K562 (cell line): Measurements from ENCODE around the gene TINAGL1. TPM values are rescaled to one million over a fixed set of nuclear protein-coding genes. Genes with fewer than 3 reads are reported as not detected.

Source experiments
- ATAC-seq: fragments of 200-7000 bp; cut with Tn5 transposase; 3 replicates; pipeline ENCODE4 v1.9.1; 2020; ENCODE audit warnings: moderate library complexity
- BruUV-seq: library from RNA; stranded (reverse); fragments of 400-500 nt; replicated peaks from 2 replicates; lab custom pipeline; 2021; lab: Mats Ljungman, UMichigan
- CTCF ChIA-PET: fragments of 300-600 bp; formaldehyde crosslinking; extraction: SDS; loops from one replicate; lab custom pipeline; 2021; ENCODE audit warnings: low intra/inter-chr PET ratio; lab: Yijun Ruan, JAX
- POLR2A ChIA-PET: fragments of 300-600, 350-650 bp; sonication (Branson Sonifier 250); formaldehyde crosslinking; extraction: SDS; loops from one replicate; lab custom pipeline; 2021; ENCODE audit warnings: antibody characterized with exemption, inconsistent platforms; lab: Yijun Ruan, JAX
- DNase-seq, 4 experiments: peaks; one replicate each; pipeline versions ENCODE4 v3.0.0 to v3.0.0-alpha.2; 2011 to 2018; ENCODE audit warnings: low spot score in 3 of 4, mixed read lengths in 3 of 4; ENCODE audit errors: extremely low read depth in 1 of 4
- FAIRE-seq: peaks from 2 replicates; lab custom pipeline; 2011; peaks lifted over from hg19 to GRCh38; lab: Jason Lieb, UNC
- H2AFZ ChIP-seq: 2 replicates; pipeline ENCODE4 v1.6.0; 2011; ENCODE audit warnings: low read depth, low read length, control low read depth, inconsistent platforms
- H3K27ac ChIP-seq: fragments of 200-600 bp; 3 replicates; pipeline ENCODE4 v1.8.0; 2011; ENCODE audit warnings: low read depth, mild to moderate bottlenecking, control low read depth, inconsistent platforms, low read length, moderate library complexity, mixed read lengths; ENCODE audit errors: extremely low read depth
- H3K27me3 ChIP-seq, 2 experiments: fragments of 300-600 bp in 1 of 2; 2 replicates in 1 of 2; 3 replicates in 1 of 2; pipeline versions ENCODE4 v1.6.0 to v1.8.0; 2011; ENCODE audit warnings: inconsistent platforms in 2 of 2, low read length in 2 of 2, mild to moderate bottlenecking in 1 of 2, mixed read lengths in 1 of 2, moderate library complexity in 1 of 2; ENCODE audit not compliant: control insufficient read depth in 2 of 2, insufficient read depth in 2 of 2
- H3K36me3 ChIP-seq: fragments of 300-600 bp; 3 replicates; pipeline ENCODE4 v1.8.0; 2011; ENCODE audit warnings: mild to moderate bottlenecking, low read length, inconsistent platforms; ENCODE audit not compliant: control insufficient read depth, insufficient read depth
- H3K4me1 ChIP-seq, 2 experiments: fragments of 200-600 bp in 1 of 2; replicated peaks in 1 of 2; 2 replicates in 1 of 2; 3 replicates in 1 of 2; pipeline versions ENCODE4 v1.5.1 to v1.8.0; 2011; ENCODE audit warnings: inconsistent platforms in 2 of 2, low read length in 2 of 2, mild to moderate bottlenecking in 1 of 2, mixed read lengths in 1 of 2, moderate library complexity in 1 of 2; ENCODE audit not compliant: control insufficient read depth in 2 of 2, insufficient read depth in 2 of 2
- H3K4me2 ChIP-seq: 2 replicates; pipeline ENCODE4 v1.6.1; 2011; ENCODE audit warnings: low read length, control low read depth, inconsistent platforms, mixed read lengths; ENCODE audit not compliant: insufficient read depth
- H3K4me3 ChIP-seq: fragments of 200-600 bp; sonication (generic), shearing (Covaris generic); 2 replicates; pipeline ENCODE4 v1.5.1; 2016; ENCODE audit warnings: control low read depth, inconsistent platforms
- H3K79me2 ChIP-seq: fragments of 200-600 bp; 3 replicates; pipeline ENCODE4 v1.8.0; 2011; ENCODE audit warnings: low read length, inconsistent platforms; ENCODE audit not compliant: control insufficient read depth, insufficient read depth
- H3K9ac ChIP-seq, 2 experiments: 2 replicates each; pipeline versions ENCODE4 v1.6.0 to v1.6.1; 2011; ENCODE audit warnings: low read depth in 2 of 2, low read length in 2 of 2, control low read depth in 1 of 2, inconsistent platforms in 1 of 2, mild to moderate bottlenecking in 1 of 2, mixed read lengths in 1 of 2; ENCODE audit not compliant: insufficient read depth in 1 of 2
- H3K9me1 ChIP-seq: one replicate; pipeline ENCODE4 v1.6.0; 2011; ENCODE audit warnings: inconsistent platforms, mild to moderate bottlenecking, low read length, moderate library complexity; ENCODE audit not compliant: control insufficient read depth, insufficient read depth
- H3K9me3 ChIP-seq: replicated peaks from 2 replicates; pipeline ENCODE4 v1.5.1; 2011; ENCODE audit warnings: low read depth, low read length, inconsistent platforms; ENCODE audit not compliant: control insufficient read depth, insufficient read depth
- H4K20me1 ChIP-seq: replicated peaks from 2 replicates; pipeline ENCODE4 v1.6.1; 2011; ENCODE audit warnings: low read length, inconsistent platforms, mixed read lengths; ENCODE audit not compliant: control insufficient read depth, insufficient read depth
- ADNP ChIP-seq: fragments of 200-800 bp; sonication (Bioruptor generic); IDR thresholded peaks from 2 replicates; pipeline ENCODE4 v1.6.1; 2016; ENCODE audit warnings: missing genetic modification characterization, missing compliant biosample characterization
- COPS2 ChIP-seq: fragments of 450-650 bp; conservative IDR thresholded peaks from 2 replicates; pipeline ENCODE4 v1.6.1; 2016; ENCODE audit warnings: mild to moderate bottlenecking, moderate library complexity
- HMG20A ChIP-seq: fragments of 450-650 bp; formaldehyde crosslinking; conservative IDR thresholded peaks from 2 replicates; pipeline ENCODE4 v1.4.0; 2020; ENCODE audit warnings: mild to moderate bottlenecking, mixed read lengths
- HNRNPLL ChIP-seq: fragments of 200-400 bp; formaldehyde crosslinking; IDR thresholded peaks from 2 replicates; pipeline ENCODE4 v1.6.1; 2017; ENCODE audit warnings: low read length, low read depth, mild to moderate bottlenecking; ENCODE audit not compliant: poor library complexity, severe bottlenecking
- MAZ ChIP-seq, 2 experiments: fragments of 450-650 bp in 1 of 2; sonication (generic) in 1 of 2; formaldehyde crosslinking; IDR thresholded peaks in 1 of 2; conservative IDR thresholded peaks in 1 of 2; 2 replicates each; pipeline versions ENCODE4 v1.4.0 to v1.5.0; 2020; ENCODE audit warnings: mild to moderate bottlenecking in 1 of 2, missing genetic modification reagents in 1 of 2
- NFATC3 ChIP-seq: fragments of 450-650 bp; IDR thresholded peaks from 2 replicates; pipeline ENCODE4 v1.6.1; 2017; ENCODE audit warnings: mild to moderate bottlenecking
- PHTF2 ChIP-seq: fragments of 250-450 bp; sonication (Bioruptor Pico); IDR thresholded peaks from 2 replicates; pipeline ENCODE4 v1.5.0; 2021; ENCODE audit warnings: mild to moderate bottlenecking
- SIN3A ChIP-seq, 2 experiments: fragments of 150-350 bp in 1 of 2; IDR thresholded peaks; 2 replicates each; pipeline ENCODE4 v1.6.1; 2011 to 2016; ENCODE audit warnings: borderline replicate concordance in 2 of 2, low read depth in 2 of 2, low read length in 2 of 2, mild to moderate bottlenecking in 2 of 2, moderate library complexity in 2 of 2; ENCODE audit not compliant: control insufficient read depth in 1 of 2
- SMAD4 ChIP-seq: fragments of 250-450 bp; sonication (Bioruptor Pico); conservative IDR thresholded peaks from 2 replicates; pipeline ENCODE4 v1.8.0; 2021; ENCODE audit warnings: inconsistent platforms, mild to moderate bottlenecking, moderate library complexity
- WGBS: fragments of 100-300 bp; shearing (Covaris generic); methylation state at CpG from one replicate; pipeline ENCODE4 v1.1.6; 2016; ENCODE audit warnings: low coverage, mixed read lengths; ENCODE audit not compliant: insufficient coverage; ENCODE audit errors: missing lambda C conversion rate; 5-methylcytosine and 5-hydroxymethylcytosine counted together
- in situ Hi-C: fragments of 300-500 bp; cut with MboI; formaldehyde crosslinking; loops from 4 replicates; pipeline ENCODE4 v1.15.0; 2018; ENCODE audit warnings: inconsistent platforms, mixed read lengths
- intact Hi-C: fragments of 100-400 bp; cut with micrococcal nuclease; formaldehyde crosslinking; loops from 2 replicates; pipeline ENCODE4 v1.14.2; 2022
- polyA plus RNA-seq, 8 experiments: library from polyadenylated mRNA; depleted of rRNA in 4 of 8; stranded (reverse) in 5 of 8; unstranded in 3 of 8; fragments of >200 nt; fragmentation: Nextera tagmentation in 2 of 8; fragmentation: Illumina TruSeq in 1 of 8; extraction: Ambion mirVana in 2 of 8; extraction: Trizol in 1 of 8; gene quantifications; 2 replicates each; pipeline versions ENCODE4 v1.2.1 to v1.2.3, GENCODE V29; 2011 to 2014; ENCODE audit warnings: inconsistent platforms in 1 of 8, missing spikeins in 1 of 8
- total RNA-seq, 7 experiments: library from RNA; depleted of rRNA in 6 of 7; stranded (reverse); fragments of >200 nt in 6 of 7; fragmentation: Illumina TruSeq in 2 of 7; extraction: Trizol in 2 of 7; gene quantifications; 2 replicates each; pipeline versions ENCODE4 v1.2.1 to v1.2.3, GENCODE V29; 2011 to 2021; ENCODE audit warnings: low replicate concordance in 1 of 7

The TINAGL1 gene
- total and polyA plus RNA-seq, 9 of the 15 experiments (the other 6 are each of a cell fraction or from before 2014, with no cell fraction given): 0.04 to 1.2 (median 0.07) TPM; not detected in 4

DNA sequence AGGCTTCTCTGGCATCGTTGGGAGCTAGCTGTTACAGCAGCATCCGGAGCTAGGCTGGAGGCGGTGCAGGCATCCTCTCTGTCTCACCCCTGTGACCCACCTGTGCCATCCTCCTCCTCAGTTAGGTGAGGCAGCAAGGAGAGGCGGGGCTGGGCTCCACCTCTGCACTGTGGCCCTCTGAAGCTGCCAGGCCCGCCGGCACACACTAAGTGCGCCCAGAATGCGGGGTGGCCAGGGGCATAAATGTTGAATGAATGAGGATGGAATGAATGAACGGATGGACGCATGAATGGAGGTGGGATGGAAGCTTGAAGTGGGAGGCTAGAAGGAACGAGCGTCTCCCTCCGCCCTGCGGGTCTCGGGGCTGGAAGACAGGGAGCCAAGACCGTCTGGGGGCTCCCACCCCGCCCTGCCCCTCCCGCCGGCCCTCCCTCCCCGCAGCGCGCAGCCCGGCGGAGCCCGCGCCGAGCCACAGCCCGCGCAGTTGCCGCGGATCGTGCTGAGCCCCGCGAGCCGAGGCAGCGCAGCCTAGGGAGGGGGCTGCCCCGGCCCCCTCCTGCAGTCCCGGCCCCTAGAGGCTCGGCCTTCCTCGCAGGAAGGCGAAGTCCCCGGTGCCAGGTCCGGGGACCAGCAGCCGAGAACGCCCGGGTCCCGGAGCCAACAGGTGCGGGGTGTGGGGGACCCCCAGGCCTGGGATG lies 41.1 kb downstream of the TINAGL1 start, which contains the start of gene HCRTR1:
HCRTR1 (plus strand) TSS at position 472 of the 698 bp plus-strand sequence. CDS start 1,504 bp downstream, outside the sequence.
- intact Hi-C loops: no loop called here
- Histone ChIP-seq H3K36me3 (no peaks in the 10 kb centered on the region), H3K4me1 (peaks cover 0 to 19% of the 10 kb centered on the region in 2 experiments; a peak in 2 of 5 replicates), H4K20me1 (peaks cover 24% of the 10 kb centered on the region), H3K9me1 (no peaks in the 10 kb centered on the region), H3K79me2 (no peaks in the 10 kb centered on the region), H3K4me2 (no peak within 1 kb of the TSS), H3K27ac (no peak within 1 kb of the TSS), H3K4me3 (peak within 1 kb of the TSS; percentile 14; the same call in 1 of the 2 replicates), H2AFZ (no peak within 1 kb of the TSS), H3K9ac (no peak within 1 kb of the TSS), H3K9me3 (no peaks in the 10 kb centered on the region), H3K27me3 (peaks cover 30 to 71% of the 10 kb centered on the region in 2 experiments)
- ChIA-PET CTCF (interaction anchor here (0.6 to 1.5 kb wide), 3 partner anchors 18 to 696 kb away, joined by 3 to 6 read pairs (median 3); no protein-coding TSS in a partner anchor), POLR2A (interaction anchor here (0.5 to 1.2 kb wide), 4 partner anchors 9 to 468 kb away, joined by 3 to 4 read pairs (median 3); no protein-coding TSS in a partner anchor)
- TF ChIP-seq COPS2 (no peak), HMG20A (CRISPR knock-in tag) (no peak), HNRNPLL (no peak), MAZ (CRISPR knock-in tag; conservative IDR thresholded peaks at IDR 0.05 in 1 of 2, IDR thresholded peaks at IDR 0.05 in 1 of 2) (no peak), ADNP (no peak), SIN3A (IDR thresholded peaks at IDR 0.05; ENCODE audit: borderline replicate concordance in 2 of 2, control insufficient read depth in 1 of 2, low read depth in 2 of 2, low read length in 2 of 2) (no peak), PHTF2 (CRISPR knock-in tag) (no peak), SMAD4 (CRISPR knock-in tag) (no peak), NFATC3 (no peak)
- in situ Hi-C loops: no loop called here
- FAIRE-seq: no peak
- peak in 1 of 4 experiments; percentile 36 for DNase-seq
- no peak for ATAC-seq
- WGBS: 4% methylated on average over 46 of the region's 48 CpGs
- no TSS peak for BruUV-seq
